ENCODE results near the gene SMPD2.
"Not testable (repeated sequence)": the region's sequence is repeated elsewhere in the genome, so short reads cannot be mapped to it uniquely, and the experiment has no call there.

Gene SMPD2

GRCh38 chr6:109455437-109456110 is 15.1 kb downstream of the SMPD2 start, which contains the start of gene MICAL1:
Gene MICAL1, minus strand, starts transcription at chr6:109455772. Its CDS starts 1,576 bp downstream, at chr6:109454196.
- Histone ChIP-seq H3K4me3 (ENCODE audit: low read depth, low read length) (peak within 1 kb of the TSS; percentile 94), H3K9me3 (ENCODE audit: control insufficient read depth, insufficient read depth, low read length) (no peaks in the 10 kb centered on the region), H3K27me3 (ENCODE audit: control insufficient read depth, insufficient read depth, low read length) (no peaks in the 10 kb centered on the region), H3K9ac (ENCODE audit: low read depth, low read length) (peak within 1 kb of the TSS; percentile 54), H3K4me1 (ENCODE audit: control insufficient read depth, insufficient read depth, low read length) (peaks cover 23% of the 10 kb centered on the region), H3K36me3 (ENCODE audit: control insufficient read depth, insufficient read depth, low read length) (peaks cover 26% of the 10 kb centered on the region)

DNA sequence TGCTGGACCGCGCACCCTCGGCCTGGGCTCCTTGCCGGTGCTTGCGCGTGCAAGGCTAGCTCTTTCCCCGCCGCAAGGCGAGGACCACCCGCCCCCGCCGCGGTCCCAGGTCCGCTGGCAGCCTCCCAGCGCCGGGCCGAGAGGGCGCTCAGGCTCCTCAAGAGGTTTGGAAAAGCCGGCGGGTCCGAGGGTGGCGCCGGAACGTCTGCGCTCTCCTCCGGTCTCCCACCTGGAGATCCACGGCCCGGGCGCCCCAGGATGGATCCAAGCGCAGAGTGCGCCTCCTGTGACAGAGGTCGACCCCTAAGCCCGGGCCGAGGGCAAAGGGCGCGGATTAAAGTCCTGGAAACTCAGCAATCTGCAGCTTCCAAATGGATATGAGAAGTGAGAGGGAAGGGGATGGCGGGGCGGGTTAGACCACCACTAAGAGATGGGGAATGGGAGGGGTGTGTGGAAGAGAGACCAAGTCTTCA is 15.6 kb downstream of the SMPD2 start:
- peak overlapping the region; percentile 94 for H3K4me3 ChIP-seq (ENCODE audit: low read depth, low read length)
- H3K9ac ChIP-seq (ENCODE audit: low read depth, low read length) = peak overlapping the region; percentile 54
- H3K27me3 ChIP-seq (ENCODE audit: control insufficient read depth, insufficient read depth, low read length) = no peaks in the 10 kb centered on the region
- H3K4me1 ChIP-seq (ENCODE audit: control insufficient read depth, insufficient read depth, low read length) = peaks cover 23% of the 10 kb centered on the region
- peaks cover 27% of the 10 kb centered on the region for H3K36me3 ChIP-seq (ENCODE audit: control insufficient read depth, insufficient read depth, low read length)
- no peaks in the 10 kb centered on the region for H3K9me3 ChIP-seq (ENCODE audit: control insufficient read depth, insufficient read depth, low read length)

GRCh38 chr6:109456710-109457561 is 16.4 kb downstream of the SMPD2 start:
- Histone ChIP-seq H3K4me3 (ENCODE audit: low read depth, low read length) (peak overlapping the region; percentile 94), H3K4me1 (ENCODE audit: control insufficient read depth, insufficient read depth, low read length) (peaks cover 23% of the 10 kb centered on the region), H3K9me3 (ENCODE audit: control insufficient read depth, insufficient read depth, low read length) (no peaks in the 10 kb centered on the region), H3K36me3 (ENCODE audit: control insufficient read depth, insufficient read depth, low read length) (peaks cover 22% of the 10 kb centered on the region), H3K27me3 (ENCODE audit: control insufficient read depth, insufficient read depth, low read length) (no peaks in the 10 kb centered on the region), H3K9ac (ENCODE audit: low read depth, low read length) (peak overlapping the region; percentile 8)

DNA sequence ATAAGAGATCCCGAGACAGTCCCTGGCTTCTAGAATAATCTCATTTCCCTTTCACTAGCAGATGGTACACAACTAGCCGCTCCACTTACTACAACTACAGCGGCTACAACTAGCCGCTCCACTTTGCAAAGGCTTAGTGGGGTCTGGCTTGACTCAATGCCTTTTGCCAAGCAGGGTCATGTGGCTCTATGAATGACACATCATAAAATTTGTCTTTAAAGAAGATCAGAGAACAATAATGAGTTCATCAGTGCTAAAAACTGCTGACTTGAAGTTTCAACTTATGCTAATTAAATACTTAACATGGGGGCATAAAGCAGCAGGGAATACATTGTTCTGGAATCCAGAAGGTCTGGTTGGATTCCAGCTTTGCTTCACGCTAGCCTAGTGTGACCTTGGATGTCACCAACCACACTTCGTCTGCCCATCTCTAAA is 17.1 kb downstream of the SMPD2 start:
- Histone ChIP-seq H3K36me3 (ENCODE audit: control insufficient read depth, insufficient read depth, low read length) (peaks cover 18% of the 10 kb centered on the region), H3K4me3 (ENCODE audit: low read depth, low read length) (no peak overlapping the region), H3K4me1 (ENCODE audit: control insufficient read depth, insufficient read depth, low read length) (peaks cover 23% of the 10 kb centered on the region), H3K9me3 (ENCODE audit: control insufficient read depth, insufficient read depth, low read length) (no peaks in the 10 kb centered on the region), H3K9ac (ENCODE audit: low read depth, low read length) (no peak overlapping the region), H3K27me3 (ENCODE audit: control insufficient read depth, insufficient read depth, low read length) (no peaks in the 10 kb centered on the region)

DNA sequence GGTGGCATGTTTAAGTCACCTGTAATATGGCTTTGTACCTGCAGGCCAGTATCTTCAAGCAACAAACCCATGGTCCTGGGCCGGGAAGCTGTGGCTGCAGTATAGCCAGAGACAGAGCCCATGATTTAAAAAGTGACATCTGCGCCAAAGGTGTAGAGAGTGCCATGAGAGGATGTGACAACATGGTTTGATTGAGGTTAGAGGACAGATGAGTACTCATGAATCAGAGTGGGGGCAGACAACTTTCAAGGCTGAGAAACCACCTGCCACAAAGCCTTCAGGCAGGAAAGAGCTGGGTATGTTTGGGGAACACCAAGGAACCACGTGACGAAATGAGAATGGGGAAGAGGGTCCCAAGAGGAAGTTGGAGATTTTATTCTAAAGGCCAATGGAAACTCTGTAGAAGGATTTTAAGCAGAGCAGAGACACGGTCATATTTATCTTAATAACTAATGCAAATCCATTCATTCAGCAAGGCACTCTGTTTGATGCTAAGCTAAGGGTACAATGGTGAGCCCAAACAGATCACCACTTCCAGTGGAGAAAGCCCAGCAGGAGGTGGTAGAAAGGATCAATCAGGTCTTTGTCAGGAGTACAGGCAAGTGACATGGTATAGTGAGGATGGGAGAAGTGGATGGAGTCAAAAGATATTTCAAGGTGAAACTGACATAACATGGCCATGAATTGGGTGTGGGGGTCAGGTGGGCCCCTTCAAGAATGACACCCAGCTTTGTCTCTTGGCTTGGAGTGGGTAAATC is 18.4 kb downstream of the SMPD2 start:
- Histone ChIP-seq H3K27me3 (ENCODE audit: control insufficient read depth, insufficient read depth, low read length) (no peaks in the 10 kb centered on the region), H3K4me3 (ENCODE audit: low read depth, low read length) (no peak overlapping the region), H3K36me3 (ENCODE audit: control insufficient read depth, insufficient read depth, low read length) (peaks cover 10% of the 10 kb centered on the region), H3K9ac (ENCODE audit: low read depth, low read length) (no peak overlapping the region), H3K9me3 (ENCODE audit: control insufficient read depth, insufficient read depth, low read length) (no peaks in the 10 kb centered on the region), H3K4me1 (ENCODE audit: control insufficient read depth, insufficient read depth, low read length) (peaks cover 23% of the 10 kb centered on the region)

- no peaks in the 10 kb centered on the region for H3K9me3 ChIP-seq (ENCODE audit: control insufficient read depth, insufficient read depth, low read length)
- H3K9ac ChIP-seq (ENCODE audit: low read depth, low read length) = no peak overlapping the region
- no peak overlapping the region for H3K4me3 ChIP-seq (ENCODE audit: low read depth, low read length)
- peaks cover 10% of the 10 kb centered on the region for H3K36me3 ChIP-seq (ENCODE audit: control insufficient read depth, insufficient read depth, low read length)
- H3K4me1 ChIP-seq (ENCODE audit: control insufficient read depth, insufficient read depth, low read length) = peaks cover 23% of the 10 kb centered on the region
- H3K27me3 ChIP-seq (ENCODE audit: control insufficient read depth, insufficient read depth, low read length) = no peaks in the 10 kb centered on the region
Measured at GRCh38 chr6:109460161-109460829, 19.8 kb downstream of the SMPD2 start.

DNA sequence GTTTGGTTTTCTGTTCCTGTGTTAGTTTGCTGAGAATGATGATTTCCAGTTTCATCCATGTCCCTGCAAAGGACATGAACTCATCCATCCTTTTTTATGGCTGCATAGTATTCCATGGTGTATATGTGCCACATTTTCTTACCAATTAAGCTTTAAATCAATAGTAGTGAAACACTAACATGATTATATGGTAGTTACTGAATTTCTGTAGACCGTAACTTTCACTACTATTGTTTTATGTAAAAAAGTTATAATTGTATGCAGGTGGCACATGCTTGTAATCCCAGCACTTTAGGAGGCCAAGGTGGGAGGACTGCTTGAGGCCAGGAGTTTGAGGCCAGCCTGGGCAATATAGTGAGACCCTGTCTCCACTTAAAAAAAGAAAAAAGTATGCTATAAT is 20.7 kb downstream of the SMPD2 start:
- H3K9ac ChIP-seq (ENCODE audit: low read depth, low read length); H3K4me3 ChIP-seq (ENCODE audit: low read depth, low read length); H3K9me3 ChIP-seq (ENCODE audit: control insufficient read depth, insufficient read depth, low read length); H3K27me3 ChIP-seq (ENCODE audit: control insufficient read depth, insufficient read depth, low read length): not testable (repeated sequence)
- Histone ChIP-seq H3K4me1 (ENCODE audit: control insufficient read depth, insufficient read depth, low read length) (peaks cover 23% of the 10 kb centered on the region), H3K36me3 (ENCODE audit: control insufficient read depth, insufficient read depth, low read length) (peaks cover 18% of the 10 kb centered on the region)

DNA sequence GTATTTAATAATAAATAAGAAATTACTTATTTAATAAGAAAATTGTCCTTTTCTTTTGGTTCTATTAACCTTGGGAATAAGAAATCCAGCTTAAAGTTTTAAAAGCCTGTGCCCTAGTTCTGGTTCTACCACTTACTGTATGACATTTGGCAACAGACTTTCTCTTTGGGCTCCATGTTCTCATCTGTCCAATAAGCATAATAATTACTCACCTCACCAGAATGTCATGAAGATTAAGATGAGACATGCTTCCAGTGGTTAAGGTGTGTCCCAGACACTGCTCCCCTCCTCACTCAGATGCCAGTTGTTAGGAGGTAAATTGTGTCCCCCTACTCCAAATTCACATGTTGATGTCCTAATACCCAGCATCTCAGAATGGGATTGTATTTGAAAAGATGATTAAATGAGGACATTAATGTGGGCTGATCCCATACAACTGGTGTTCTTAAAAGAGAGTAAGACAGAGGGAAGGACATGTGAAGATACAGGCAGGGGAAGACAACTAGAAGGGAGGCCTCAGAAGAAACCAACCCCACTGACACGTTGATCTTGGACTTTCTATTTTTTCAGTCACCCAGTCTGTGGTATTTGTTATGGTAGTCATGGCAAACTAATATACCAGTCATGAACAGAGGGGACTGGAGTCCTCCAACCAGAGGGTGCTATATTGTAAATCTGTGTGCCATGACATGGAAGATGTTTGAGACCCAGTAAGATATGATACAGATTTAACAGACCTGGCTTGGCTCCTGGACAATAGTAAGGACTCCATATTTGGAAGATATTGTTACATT is 21.4 kb downstream of the SMPD2 start:
- Histone ChIP-seq H3K36me3 (ENCODE audit: control insufficient read depth, insufficient read depth, low read length) (peaks cover 20% of the 10 kb centered on the region), H3K4me3 (ENCODE audit: low read depth, low read length) (no peak overlapping the region), H3K27me3 (ENCODE audit: control insufficient read depth, insufficient read depth, low read length) (no peaks in the 10 kb centered on the region), H3K9ac (ENCODE audit: low read depth, low read length) (no peak overlapping the region), H3K4me1 (ENCODE audit: control insufficient read depth, insufficient read depth, low read length) (peaks cover 16% of the 10 kb centered on the region), H3K9me3 (ENCODE audit: control insufficient read depth, insufficient read depth, low read length) (no peaks in the 10 kb centered on the region)

DNA sequence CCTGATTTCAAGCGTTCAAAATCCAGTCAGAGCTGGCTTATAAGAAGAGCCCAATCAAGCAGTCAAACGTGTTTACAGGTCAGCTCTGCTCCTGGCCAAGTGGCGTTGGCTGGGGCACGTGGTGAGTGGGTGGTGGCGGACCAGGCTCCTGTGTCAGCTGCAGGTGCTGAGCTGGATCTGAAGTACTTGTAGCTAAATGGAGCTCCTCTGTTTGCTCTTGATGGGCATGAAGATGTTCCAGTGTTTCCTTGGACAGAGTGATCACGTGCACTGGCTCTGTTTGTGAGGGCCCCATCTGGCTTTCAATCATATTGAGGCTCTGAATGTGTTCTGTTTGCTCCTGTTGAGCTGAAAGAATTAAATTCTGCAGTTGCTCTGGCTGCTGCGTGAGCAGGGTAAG is 25.2 kb downstream of the SMPD2 start:
- Histone ChIP-seq H3K9me3 (ENCODE audit: control insufficient read depth, insufficient read depth, low read length) (no peaks in the 10 kb centered on the region), H3K4me1 (ENCODE audit: control insufficient read depth, insufficient read depth, low read length) (no peaks in the 10 kb centered on the region), H3K36me3 (ENCODE audit: control insufficient read depth, insufficient read depth, low read length) (peaks cover 25% of the 10 kb centered on the region), H3K9ac (ENCODE audit: low read depth, low read length) (no peak overlapping the region), H3K4me3 (ENCODE audit: low read depth, low read length) (no peak overlapping the region), H3K27me3 (ENCODE audit: control insufficient read depth, insufficient read depth, low read length) (no peaks in the 10 kb centered on the region)

DNA sequence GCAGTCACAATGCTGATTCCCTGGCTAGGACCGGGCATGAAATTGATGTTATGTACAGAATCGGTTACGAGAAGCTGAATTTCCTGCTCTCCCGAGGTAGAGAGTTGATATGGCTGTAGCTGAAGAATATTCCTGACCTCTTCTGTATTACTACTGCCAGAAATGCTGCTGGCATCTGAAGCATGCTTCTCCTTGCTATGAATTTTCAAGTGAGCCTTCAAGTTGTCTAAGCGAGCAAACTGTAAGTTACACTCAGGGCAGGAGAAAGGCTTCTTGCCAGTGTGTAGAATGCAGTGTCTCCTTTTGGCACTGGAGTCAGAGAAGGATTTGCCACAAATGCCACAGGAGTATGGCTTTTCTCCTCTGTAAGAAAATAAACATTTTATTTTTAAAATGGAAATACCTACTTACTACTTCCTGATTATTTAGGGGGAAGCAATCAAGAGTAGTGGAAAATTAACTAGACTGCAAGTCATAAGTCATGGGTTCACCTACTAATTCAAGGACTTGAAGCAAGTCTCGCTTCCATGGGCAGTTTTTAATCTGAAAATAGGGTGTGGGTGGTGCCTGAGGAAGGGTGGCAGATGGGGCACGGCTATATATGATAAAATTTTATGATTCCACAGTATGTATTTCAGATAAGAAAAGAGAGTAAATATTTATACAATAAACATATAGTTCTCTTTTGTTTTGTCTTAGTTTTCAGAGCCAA is 25.8 kb downstream of the SMPD2 start:
- no peak overlapping the region for H3K4me3 ChIP-seq (ENCODE audit: low read depth, low read length)
- H3K9ac ChIP-seq (ENCODE audit: low read depth, low read length) = no peak overlapping the region
- H3K27me3 ChIP-seq (ENCODE audit: control insufficient read depth, insufficient read depth, low read length) = no peaks in the 10 kb centered on the region
- no peaks in the 10 kb centered on the region for H3K4me1 ChIP-seq (ENCODE audit: control insufficient read depth, insufficient read depth, low read length)
- peaks cover 28% of the 10 kb centered on the region for H3K36me3 ChIP-seq (ENCODE audit: control insufficient read depth, insufficient read depth, low read length)
- H3K9me3 ChIP-seq (ENCODE audit: control insufficient read depth, insufficient read depth, low read length) = no peaks in the 10 kb centered on the region
